LNCaP clone FGC (cell line): Measurements from ENCODE around the gene GABRB1.

Experiments used
- DNase-seq: peaks from one replicate; pipeline ENCODE4 v3.0.0-alpha.2; 2011; ENCODE audit warnings: low read depth
- H3K4me3 ChIP-seq: 2 replicates; pipeline ENCODE4 v1.5.1; 2011; ENCODE audit warnings: mild to moderate bottlenecking, low read depth, low read length, control low read depth
- TF ChIP-seq, protein P1 (sequence below): IDR thresholded peaks from 2 replicates; pipeline ENCODE4 v1.5.1; 2012; ENCODE audit warnings: mild to moderate bottlenecking; ENCODE audit not compliant: control insufficient read depth, insufficient read depth; ENCODE audit errors: extremely low read depth

GABRB1 gene

DNA sequence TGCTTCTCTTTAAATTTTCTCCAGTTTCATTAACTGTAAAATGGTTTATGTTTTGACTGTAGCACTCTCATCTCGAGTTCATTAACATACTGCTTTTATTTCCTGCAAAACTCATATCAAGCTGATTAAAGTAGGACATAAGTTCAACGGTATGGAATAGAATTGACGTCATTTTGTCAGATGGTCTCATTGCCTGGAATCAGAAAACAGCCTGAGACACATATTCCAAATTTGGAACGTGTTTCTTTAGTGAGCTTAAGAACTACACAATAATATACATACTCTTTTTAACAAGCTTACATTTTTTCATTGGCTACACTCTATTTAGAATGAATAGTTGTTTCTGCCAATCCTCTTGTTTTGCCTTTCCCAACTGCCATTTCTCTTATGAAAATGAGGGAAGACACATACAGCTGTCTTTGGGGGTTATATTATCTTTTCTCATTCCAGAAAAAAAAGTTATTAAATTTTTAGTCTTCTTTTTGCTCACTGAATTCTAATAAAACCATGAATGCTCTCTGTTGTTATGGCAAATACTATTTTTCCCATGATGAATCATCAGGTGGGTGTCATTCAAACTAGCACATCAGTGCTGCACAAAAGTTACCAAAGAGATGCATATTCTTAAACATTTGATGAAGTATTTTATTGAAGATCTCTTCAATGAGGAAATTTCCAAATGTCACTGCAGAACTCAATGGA lies 162.8 kb downstream of the GABRB1 start:
- H3K4me3 ChIP-seq: no peak overlapping the region
- TF ChIP-seq, protein P1, sequence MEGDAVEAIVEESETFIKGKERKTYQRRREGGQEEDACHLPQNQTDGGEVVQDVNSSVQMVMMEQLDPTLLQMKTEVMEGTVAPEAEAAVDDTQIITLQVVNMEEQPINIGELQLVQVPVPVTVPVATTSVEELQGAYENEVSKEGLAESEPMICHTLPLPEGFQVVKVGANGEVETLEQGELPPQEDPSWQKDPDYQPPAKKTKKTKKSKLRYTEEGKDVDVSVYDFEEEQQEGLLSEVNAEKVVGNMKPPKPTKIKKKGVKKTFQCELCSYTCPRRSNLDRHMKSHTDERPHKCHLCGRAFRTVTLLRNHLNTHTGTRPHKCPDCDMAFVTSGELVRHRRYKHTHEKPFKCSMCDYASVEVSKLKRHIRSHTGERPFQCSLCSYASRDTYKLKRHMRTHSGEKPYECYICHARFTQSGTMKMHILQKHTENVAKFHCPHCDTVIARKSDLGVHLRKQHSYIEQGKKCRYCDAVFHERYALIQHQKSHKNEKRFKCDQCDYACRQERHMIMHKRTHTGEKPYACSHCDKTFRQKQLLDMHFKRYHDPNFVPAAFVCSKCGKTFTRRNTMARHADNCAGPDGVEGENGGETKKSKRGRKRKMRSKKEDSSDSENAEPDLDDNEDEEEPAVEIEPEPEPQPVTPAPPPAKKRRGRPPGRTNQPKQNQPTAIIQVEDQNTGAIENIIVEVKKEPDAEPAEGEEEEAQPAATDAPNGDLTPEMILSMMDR: no peak

DNA sequence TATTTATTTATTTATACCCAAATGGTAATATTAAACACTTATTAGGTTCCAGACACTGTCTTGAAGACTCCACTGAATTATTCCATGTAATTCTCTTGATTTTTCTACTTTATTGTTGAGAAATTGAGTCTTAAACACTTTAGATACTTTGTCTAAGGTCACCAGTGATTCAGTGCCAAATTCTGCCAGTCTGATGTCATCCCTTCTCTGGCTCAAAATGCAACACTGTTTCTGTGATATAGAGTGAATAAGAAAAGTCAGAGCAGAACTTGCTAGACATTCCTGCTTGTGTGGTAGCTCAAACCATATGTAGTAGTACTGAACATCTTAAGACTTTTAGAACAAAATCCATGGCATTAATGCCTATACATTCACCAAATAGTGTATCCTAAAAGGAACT lies 164.3 kb downstream of the GABRB1 start:
- TF ChIP-seq, protein P1: no peak
- H3K4me3 ChIP-seq: no peak overlapping the region
- no peak for DNase-seq

More for the DNA sequence above, 162.8 kb downstream of the GABRB1 start:
- no peak for DNase-seq

DNA sequence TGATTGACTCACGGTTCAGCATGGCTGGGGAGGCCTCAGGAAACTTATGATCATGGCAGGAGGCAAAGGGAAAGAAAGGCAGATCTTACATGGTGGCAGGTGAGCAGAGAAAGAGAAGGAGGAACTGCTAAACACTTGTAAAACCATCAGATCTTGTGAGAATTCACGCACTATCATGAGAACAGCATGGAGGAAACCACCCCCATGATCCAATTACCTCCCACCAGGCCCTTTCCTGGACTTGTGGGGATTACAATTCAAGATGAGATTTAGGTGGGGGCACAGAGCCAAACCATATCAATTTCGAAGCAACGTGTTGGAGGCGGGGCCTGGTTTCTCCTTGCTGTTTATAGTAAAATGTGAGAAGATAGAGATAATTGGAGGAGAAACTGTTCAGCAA lies 167.4 kb downstream of the GABRB1 start:
- DNase-seq: no peak
- TF ChIP-seq, protein P1: no peak
- no peak overlapping the region for H3K4me3 ChIP-seq

DNA sequence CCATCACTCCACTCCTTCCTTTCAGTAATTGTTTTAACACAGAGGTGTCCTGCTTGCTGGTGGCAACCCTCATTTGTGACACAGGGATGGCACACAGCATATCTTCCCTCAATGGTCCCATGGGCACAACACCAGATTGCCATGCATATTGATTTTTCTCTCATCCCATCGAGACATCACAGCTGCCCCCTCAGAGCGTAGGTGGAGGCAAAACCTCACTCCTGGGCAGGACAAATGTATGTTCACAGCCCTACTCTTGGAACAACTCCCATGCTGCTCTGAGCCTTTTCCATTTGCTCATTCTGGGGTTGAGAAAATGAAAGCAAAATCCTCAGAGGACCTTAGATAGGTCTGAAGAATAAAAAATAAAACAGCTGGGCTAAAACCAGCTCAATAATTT lies 172.2 kb downstream of the GABRB1 start:
- TF ChIP-seq, protein P1: no peak
- no peak for DNase-seq
- H3K4me3 ChIP-seq: no peak overlapping the region

DNA sequence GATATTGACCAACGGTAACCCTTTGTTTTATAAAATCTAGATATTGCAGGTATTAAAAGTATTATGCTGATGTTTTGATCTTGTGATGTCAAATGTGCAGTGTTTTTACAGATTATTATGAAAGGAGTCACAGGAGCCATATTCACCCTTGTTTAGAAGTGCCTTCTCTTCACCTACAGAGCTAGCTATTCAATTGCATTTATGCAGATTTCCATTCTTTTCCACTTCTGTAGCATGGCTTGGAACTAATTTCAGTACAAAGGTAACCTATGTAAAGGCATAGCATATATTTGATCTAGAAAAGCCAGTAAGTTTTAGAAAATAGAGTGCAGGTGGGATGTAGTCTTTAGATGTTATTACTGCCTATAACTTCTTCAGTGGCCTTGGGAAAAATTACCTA lies 176.2 kb downstream of the GABRB1 start:
- no peak for DNase-seq
- TF ChIP-seq, protein P1: no peak
- H3K4me3 ChIP-seq: no peak overlapping the region

DNA sequence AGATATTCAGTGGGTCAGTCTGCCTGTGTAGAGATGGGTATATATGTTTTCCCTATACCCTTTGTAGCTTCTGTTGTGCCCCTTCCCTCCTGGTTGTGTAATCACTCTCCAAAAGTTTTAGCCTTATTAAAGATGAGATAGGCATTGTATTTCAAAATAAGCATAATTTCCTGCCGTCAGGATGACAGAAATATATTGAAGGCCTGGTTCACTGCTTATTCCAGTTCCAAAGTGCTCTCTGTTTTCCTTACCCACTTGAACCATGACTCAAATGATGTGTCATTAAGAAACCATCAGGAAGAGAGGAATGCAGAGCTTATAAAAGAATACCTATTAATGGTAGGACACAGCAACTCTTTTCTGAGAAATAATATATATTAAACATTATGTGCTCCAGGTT lies 178.5 kb downstream of the GABRB1 start:
- no peak for DNase-seq
- TF ChIP-seq, protein P1: no peak
- no peak overlapping the region for H3K4me3 ChIP-seq

DNA sequence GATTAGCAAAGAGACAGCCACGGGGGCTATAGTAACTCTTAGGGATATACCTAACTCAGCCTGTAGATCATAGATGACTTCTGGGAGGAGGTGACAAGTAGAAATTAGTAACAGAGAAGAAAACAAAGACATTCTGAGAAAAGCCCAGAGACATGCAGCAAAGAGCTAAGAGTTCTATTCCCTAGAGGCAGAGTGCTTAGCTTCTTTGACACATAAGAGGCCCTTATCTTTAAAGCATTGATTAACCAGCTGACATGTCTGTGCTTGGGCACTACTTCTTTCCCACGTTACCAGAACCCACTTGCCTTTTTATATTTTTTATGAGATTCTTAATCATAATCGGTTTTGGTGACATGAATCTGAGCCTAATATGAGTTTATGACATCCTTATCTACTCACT lies 179.5 kb downstream of the GABRB1 start:
- DNase-seq: no peak
- TF ChIP-seq, protein P1: no peak
- no peak overlapping the region for H3K4me3 ChIP-seq
